ENCODE measurements around the gene SEMA6A. TPM values are rescaled to one million over a fixed set of nuclear protein-coding genes. Genes with fewer than 3 reads are reported as not detected.

Gene SEMA6A
- total and polyA plus RNA-seq, 2 of the 13 experiments (the other 11 are each of a cell fraction or from before 2014, with no cell fraction given): 5.1 to 6.5 TPM

DNA sequence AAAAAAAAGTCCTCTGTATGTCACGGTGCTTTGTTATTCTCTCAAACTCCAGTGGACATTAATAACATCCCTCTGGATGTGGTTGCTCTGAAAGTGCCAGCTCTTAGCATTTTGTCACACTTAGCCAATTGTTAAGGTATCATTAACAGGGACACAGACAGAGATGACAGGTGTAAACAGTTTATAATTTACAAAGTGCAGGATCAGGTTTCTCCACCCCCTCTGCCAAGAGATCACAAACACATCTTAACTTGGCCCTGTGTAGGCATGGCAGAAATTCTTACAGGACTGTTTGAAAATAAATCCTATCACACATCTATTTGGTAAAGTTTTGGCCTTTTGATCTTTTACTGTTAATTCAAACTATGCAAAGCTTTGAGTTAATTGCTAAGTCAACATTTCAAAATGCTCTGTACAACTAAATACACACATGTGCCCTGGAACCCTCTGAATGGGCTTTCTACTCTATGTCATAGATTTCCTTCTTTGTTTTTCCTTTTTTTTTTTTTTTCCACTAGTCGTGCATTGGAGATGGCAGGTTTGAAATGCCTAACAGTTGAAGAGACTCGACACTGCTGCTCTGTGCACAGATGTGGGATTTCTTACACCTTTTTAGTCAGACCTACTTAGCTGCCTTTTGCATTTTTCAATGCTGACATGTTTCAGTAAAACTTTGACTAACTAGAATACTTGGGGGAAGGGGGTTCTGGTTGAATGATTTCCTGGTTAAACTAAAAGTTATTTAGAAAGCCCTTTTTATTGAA lies 41.7 kb downstream of the SEMA6A start (continued):
- TF ChIP-seq, protein P1, sequence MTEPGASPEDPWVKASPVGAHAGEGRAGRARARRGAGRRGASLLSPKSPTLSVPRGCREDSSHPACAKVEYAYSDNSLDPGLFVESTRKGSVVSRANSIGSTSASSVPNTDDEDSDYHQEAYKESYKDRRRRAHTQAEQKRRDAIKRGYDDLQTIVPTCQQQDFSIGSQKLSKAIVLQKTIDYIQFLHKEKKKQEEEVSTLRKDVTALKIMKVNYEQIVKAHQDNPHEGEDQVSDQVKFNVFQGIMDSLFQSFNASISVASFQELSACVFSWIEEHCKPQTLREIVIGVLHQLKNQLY (CRISPR knock-in tag; IDR thresholded peaks at IDR 0.05): peak; percentile 84; the same call in 1 of the 2 replicates
- TF ChIP-seq, protein P2, sequence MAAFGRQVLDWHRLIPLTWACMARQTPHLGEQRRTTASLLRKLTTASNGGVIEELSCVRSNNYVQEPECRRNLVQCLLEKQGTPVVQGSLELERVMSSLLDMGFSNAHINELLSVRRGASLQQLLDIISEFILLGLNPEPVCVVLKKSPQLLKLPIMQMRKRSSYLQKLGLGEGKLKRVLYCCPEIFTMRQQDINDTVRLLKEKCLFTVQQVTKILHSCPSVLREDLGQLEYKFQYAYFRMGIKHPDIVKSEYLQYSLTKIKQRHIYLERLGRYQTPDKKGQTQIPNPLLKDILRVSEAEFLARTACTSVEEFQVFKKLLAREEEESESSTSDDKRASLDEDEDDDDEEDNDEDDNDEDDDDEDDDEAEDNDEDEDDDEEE (CRISPR knock-in tag; IDR thresholded peaks at IDR 0.05): no peak
- peak; percentile 66; the same call in 1 of the 2 replicates for TF ChIP-seq KDM6A (CRISPR knock-in tag; IDR thresholded peaks at IDR 0.05; ENCODE audit: low read depth)
- TF ChIP-seq HOXA5 (CRISPR knock-in tag; IDR thresholded peaks at IDR 0.05): no peak
- 0 out of 2 replicates have a peak, but pooled peaks have one; percentile 72 for TF ChIP-seq ISX (CRISPR knock-in tag; conservative IDR thresholded peaks at IDR 0.05)
- TF ChIP-seq FOXP4 (CRISPR knock-in tag; IDR thresholded peaks at IDR 0.05): peak; percentile 99
- TF ChIP-seq ATF1 (CRISPR knock-in tag; IDR thresholded peaks at IDR 0.05): peak; percentile 54; the same call in 1 of the 2 replicates
- no peak for TF ChIP-seq DNMT1 (CRISPR knock-in tag; IDR thresholded peaks at IDR 0.05)
- TF ChIP-seq TEAD3 (CRISPR knock-in tag; optimal IDR thresholded peaks at IDR 0.05; ENCODE audit: borderline replicate concordance): peak; percentile 83
- TF ChIP-seq HNF4A (CRISPR knock-in tag; IDR thresholded peaks at IDR 0.05): peak; percentile 61
- TF ChIP-seq ZNF33A (CRISPR knock-in tag; IDR thresholded peaks at IDR 0.05; ENCODE audit: borderline replicate concordance): no peak
- TF ChIP-seq, protein P3, sequence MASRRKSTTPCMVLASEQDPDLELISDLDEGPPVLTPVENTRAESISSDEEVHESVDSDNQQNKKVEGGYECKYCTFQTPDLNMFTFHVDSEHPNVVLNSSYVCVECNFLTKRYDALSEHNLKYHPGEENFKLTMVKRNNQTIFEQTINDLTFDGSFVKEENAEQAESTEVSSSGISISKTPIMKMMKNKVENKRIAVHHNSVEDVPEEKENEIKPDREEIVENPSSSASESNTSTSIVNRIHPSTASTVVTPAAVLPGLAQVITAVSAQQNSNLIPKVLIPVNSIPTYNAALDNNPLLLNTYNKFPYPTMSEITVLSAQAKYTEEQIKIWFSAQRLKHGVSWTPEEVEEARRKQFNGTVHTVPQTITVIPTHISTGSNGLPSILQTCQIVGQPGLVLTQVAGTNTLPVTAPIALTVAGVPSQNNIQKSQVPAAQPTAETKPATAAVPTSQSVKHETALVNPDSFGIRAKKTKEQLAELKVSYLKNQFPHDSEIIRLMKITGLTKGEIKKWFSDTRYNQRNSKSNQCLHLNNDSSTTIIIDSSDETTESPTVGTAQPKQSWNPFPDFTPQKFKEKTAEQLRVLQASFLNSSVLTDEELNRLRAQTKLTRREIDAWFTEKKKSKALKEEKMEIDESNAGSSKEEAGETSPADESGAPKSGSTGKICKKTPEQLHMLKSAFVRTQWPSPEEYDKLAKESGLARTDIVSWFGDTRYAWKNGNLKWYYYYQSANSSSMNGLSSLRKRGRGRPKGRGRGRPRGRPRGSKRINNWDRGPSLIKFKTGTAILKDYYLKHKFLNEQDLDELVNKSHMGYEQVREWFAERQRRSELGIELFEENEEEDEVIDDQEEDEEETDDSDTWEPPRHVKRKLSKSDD (CRISPR knock-in tag; IDR thresholded peaks at IDR 0.05; ENCODE audit: low read depth): no peak; the same call in 1 of the 2 replicates
- peak; percentile 64; the same call in 1 of the 2 replicates for TF ChIP-seq ZMAT3 (CRISPR knock-in tag; conservative IDR thresholded peaks at IDR 0.05)
- no peak for TF ChIP-seq ZNF879 (CRISPR knock-in tag; IDR thresholded peaks at IDR 0.05)
- TF ChIP-seq ZNF17 (CRISPR knock-in tag; IDR thresholded peaks at IDR 0.05): no peak
- TF ChIP-seq HOMEZ (CRISPR knock-in tag; IDR thresholded peaks at IDR 0.05; ENCODE audit: low read depth): peak; percentile 60; the same call in 1 of the 2 replicates
- TF ChIP-seq MAFF (IDR thresholded peaks at IDR 0.05; ENCODE audit: low read depth, low read length): peak; percentile 72
- TF ChIP-seq HNRNPUL1 (IDR thresholded peaks at IDR 0.05; ENCODE audit: low read depth, low read length): 0 out of 2 replicates have a peak, but pooled peaks have one; percentile 34
- no peak for TF ChIP-seq ZUFSP (CRISPR knock-in tag; IDR thresholded peaks at IDR 0.05; ENCODE audit: borderline replicate concordance)
- TF ChIP-seq ZBTB3 (CRISPR knock-in tag; IDR thresholded peaks at IDR 0.05; ENCODE audit: borderline replicate concordance, low read depth): no peak

All from HepG2 (cell line).